Psoas muscle (tissue), 8 donors: ENCODE data around the gene HOXC5. TPM values are rescaled to one million over a fixed set of nuclear protein-coding genes. Genes with fewer than 3 reads are reported as not detected.
A peak's percentile ranks its signal among the peaks of the same experiment; 100 is the strongest.

Experiments
- ATAC-seq, 4 donors: fragments of 200-7000 bp; cut with Tn5 transposase; one replicate each; pipeline ENCODE4 v1.9.1; 2020; ENCODE audit warnings: moderate library complexity in 3 of 4, mild to moderate bottlenecking in 2 of 4
- DNase-seq, 2 donors: peaks; one replicate each; pipeline ENCODE4 v3.0.0-alpha.2; 2020
- H3K27ac ChIP-seq: fragments of 200-600 bp; one replicate; pipeline ENCODE4 v1.8.0; 2022
- H3K27me3 ChIP-seq, 3 donors: fragments of 200-600 bp in 1 of 3; one replicate each; pipeline versions ENCODE4 v1.6.1 to v1.8.0; 2013 to 2022; ENCODE audit warnings: low read length in 2 of 3, mild to moderate bottlenecking in 2 of 3, moderate library complexity in 1 of 3; ENCODE audit not compliant: insufficient read depth in 3 of 3
- H3K36me3 ChIP-seq, 2 donors: fragments of 200-600 bp in 1 of 2; one replicate each; pipeline versions ENCODE4 v1.6.1 to v1.8.0; 2013 to 2022; ENCODE audit warnings: low read depth in 1 of 2, mild to moderate bottlenecking in 1 of 2, moderate library complexity in 1 of 2; ENCODE audit not compliant: insufficient read depth in 1 of 2
- H3K4me1 ChIP-seq: fragments of 200-600 bp; one replicate; pipeline ENCODE4 v1.8.0; 2022
- H3K4me3 ChIP-seq: fragments of 200-600 bp; one replicate; pipeline ENCODE4 v1.8.0; 2022; ENCODE audit warnings: mild to moderate bottlenecking
- H3K9me3 ChIP-seq: fragments of 200-600 bp; one replicate; pipeline ENCODE4 v1.8.0; 2022
- WGBS, 3 donors: extraction: QIAGEN DNeasy Blood & Tissue Kit; methylation state at CpG; one replicate each; pipeline versions ENCODE4 v1.1.6 to v1.1.7; 2013; 5-methylcytosine and 5-hydroxymethylcytosine counted together
- intact Hi-C, 2 donors: fragments of 100-400 bp; cut with DNase I; formaldehyde crosslinking; loops; one replicate each; pipeline versions ENCODE4 v1.11.0 to v1.14.2; 2022
- long read RNA-seq, 2 donors: library from polyadenylated mRNA; unstranded; transcript quantifications; one replicate each; pipeline ENCODE4 v2.0.0, GENCODE V29; 2021
- polyA plus RNA-seq, 3 donors: library from polyadenylated mRNA; stranded (reverse); fragments of 200-250 nt; gene quantifications; one replicate each; pipeline ENCODE4 v1.2.3, GENCODE V29; 2013
- total RNA-seq, 4 donors: library from RNA; stranded (reverse); fragmentation: NEBNext Ultra II Directional in 2 of 4; extraction: Animal tissue kit (Norgen Biotek cat#: 25700) in 2 of 4; gene quantifications; one replicate each; pipeline versions ENCODE4 v1.2.1 to v1.2.4, GENCODE V29; 2021 to 2023
- TF ChIP-seq, protein P1 (sequence below): fragments of 200-600 bp; IDR thresholded peaks from one replicate; pipeline ENCODE4 v1.8.0; 2022; ENCODE audit warnings: antibody characterized with exemption
- donor health status: healthy with polysubstance abuse.
- donor health status: DM: no; HTN: no; CAD: no; lungs with moderate emphysema.
- donor health status: Bipolar disorder and iron deficiency.
- donor health status: healthy.
- donor health status: DM: yes; HTN: yes; CAD: no.
- donor health status: DM: no; HTN: no; CAD: no.
- donor health status: DM: no; HTN: no; CAD: no.
- donor health status: DM: yes; HTN: yes; CAD: no.

Gene HOXC5
- total RNA-seq (1 to 10 TPM in 2 of 4 donors, under 1 TPM in 2; 0.25 to 3.3 (median 1.1) TPM), polyA plus RNA-seq (under 1 TPM; 0.03 to 0.58 (median 0.04) TPM)
- long read RNA-seq, donor 1: 0 reads
- long read RNA-seq, donor 2: 0 reads

DNA sequence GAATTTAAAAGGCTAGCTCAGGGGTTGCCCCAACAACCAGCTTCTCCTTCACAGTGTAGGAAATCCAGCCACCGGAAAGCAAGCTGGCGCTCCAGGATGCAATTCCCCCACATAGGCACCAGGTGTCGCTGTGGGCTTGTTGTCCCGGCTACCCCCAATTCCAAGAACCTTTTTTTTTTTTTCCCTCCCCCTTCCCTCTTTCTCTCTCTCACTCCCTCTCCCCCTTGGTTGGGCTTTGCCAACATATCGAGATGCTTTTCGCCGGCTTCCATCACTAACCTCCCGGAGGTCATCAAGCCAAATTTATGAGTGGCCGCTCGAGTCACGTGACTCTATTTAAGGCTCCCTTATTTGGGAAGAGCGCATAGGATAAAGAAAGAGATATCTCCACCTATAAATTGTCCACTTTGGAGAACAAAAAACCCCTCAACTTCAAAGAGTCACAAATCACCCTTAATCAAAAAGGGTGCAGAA lies at the start of gene HOXC5:
HOXC5 (plus strand) TSS at position 424 of the 474 bp plus-strand sequence. CDS start 73 bp downstream, outside the sequence.
- no peaks in the 10 kb centered on the region for H3K9me3 ChIP-seq
- peaks cover 13% of the 10 kb centered on the region for H3K4me1 ChIP-seq
- TF ChIP-seq, protein P1, sequence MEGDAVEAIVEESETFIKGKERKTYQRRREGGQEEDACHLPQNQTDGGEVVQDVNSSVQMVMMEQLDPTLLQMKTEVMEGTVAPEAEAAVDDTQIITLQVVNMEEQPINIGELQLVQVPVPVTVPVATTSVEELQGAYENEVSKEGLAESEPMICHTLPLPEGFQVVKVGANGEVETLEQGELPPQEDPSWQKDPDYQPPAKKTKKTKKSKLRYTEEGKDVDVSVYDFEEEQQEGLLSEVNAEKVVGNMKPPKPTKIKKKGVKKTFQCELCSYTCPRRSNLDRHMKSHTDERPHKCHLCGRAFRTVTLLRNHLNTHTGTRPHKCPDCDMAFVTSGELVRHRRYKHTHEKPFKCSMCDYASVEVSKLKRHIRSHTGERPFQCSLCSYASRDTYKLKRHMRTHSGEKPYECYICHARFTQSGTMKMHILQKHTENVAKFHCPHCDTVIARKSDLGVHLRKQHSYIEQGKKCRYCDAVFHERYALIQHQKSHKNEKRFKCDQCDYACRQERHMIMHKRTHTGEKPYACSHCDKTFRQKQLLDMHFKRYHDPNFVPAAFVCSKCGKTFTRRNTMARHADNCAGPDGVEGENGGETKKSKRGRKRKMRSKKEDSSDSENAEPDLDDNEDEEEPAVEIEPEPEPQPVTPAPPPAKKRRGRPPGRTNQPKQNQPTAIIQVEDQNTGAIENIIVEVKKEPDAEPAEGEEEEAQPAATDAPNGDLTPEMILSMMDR: peak; percentile 92
- peaks cover 0 to 4% (median 0%) of the 10 kb centered on the region in 3 donors for H3K27me3 ChIP-seq
- peak within 1 kb of the TSS; percentile 24 for H3K27ac ChIP-seq
- ATAC-seq: peak; percentile 51 to 66 (median 59)
- 5 to 8% (median 6%) methylated on average over 12 of the region's 12 CpGs for WGBS, 3 donors
- peak; percentile 76 to 82 for DNase-seq
- H3K36me3 ChIP-seq: no peaks in the 10 kb centered on the region
- intact Hi-C loops: loop anchor here (1.0 to 10.0 kb wide), 3 partner anchors 102 to 170 kb away; no protein-coding TSS in a partner anchor
- H3K4me3 ChIP-seq: peak within 1 kb of the TSS; percentile 62

DNA sequence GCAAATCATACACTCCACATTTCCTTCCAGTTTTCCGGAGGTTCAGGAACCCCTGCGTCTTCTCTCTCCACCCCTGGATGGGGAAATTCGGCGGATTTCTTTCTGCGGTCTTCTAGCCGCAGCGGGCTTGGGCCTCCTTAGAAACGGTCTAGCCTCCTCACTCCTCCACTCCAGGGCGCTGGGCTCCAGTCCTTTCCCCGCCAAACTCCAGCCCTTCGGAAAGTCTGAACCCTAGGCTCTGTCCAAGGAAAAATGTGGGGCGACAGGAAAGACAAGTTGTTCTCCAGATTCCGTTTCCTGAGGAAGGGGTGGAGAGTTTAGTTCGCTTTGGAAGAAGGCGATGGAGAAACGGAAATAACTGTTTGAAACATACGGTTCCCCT lies 49.3 kb upstream of the HOXC5 start:
- ATAC-seq (peak in 1 of 4 donors; percentile 5), DNase-seq (peak in 1 of 2 donors; percentile 56)
- TF ChIP-seq, protein P1: no peak
- intact Hi-C loops: loop anchor here (1.0 to 10.0 kb wide), 3 partner anchors 13 to 391 kb away; no protein-coding TSS in a partner anchor
- peaks cover 9% of the 10 kb centered on the region for H3K4me1 ChIP-seq
- H3K27ac ChIP-seq: peak overlapping the region; percentile 95
- no peaks in the 10 kb centered on the region for H3K9me3 ChIP-seq
- H3K36me3 ChIP-seq: no peaks in the 10 kb centered on the region
- H3K27me3 ChIP-seq: peaks cover 0 to 6% (median 3%) of the 10 kb centered on the region in 3 donors
- peak overlapping the region; percentile 79 for H3K4me3 ChIP-seq
- WGBS, 3 donors: 9 to 10% (median 9%) methylated on average over 17 of the region's 17 CpGs

DNA sequence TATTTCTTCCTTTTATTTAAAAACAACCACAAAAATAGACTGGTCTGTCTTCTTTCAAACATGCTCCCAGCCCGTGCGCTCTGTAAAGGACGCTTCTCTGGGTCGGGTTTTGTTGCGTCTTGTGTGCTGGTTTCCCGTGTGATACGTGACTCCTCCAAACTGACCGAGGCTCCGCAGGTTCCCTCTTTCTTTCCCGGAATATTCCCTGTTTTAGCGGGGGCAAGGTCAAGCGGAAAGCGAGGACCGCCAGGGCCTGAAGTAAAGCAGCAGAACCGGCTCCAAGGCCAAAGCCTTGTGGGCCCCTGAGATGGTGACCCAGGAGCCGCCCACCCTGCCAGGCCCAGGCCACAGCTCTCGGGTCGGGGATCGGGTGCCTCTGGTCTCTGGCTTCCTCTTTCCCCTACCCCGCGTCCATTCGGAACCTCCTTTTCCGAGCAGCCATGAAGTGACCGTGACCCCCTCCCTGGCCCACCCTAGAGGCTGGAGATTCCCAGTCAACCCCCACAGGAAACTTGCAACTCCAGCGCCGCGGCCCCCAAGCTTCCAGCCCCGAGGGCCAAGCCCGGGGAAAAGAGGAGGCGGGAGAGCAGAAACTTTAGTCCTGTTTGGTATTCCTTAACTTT lies 48.8 kb upstream of the HOXC5 start:
- peak overlapping the region; percentile 79 for H3K4me3 ChIP-seq
- peaks cover 0 to 3% (median 2%) of the 10 kb centered on the region in 3 donors for H3K27me3 ChIP-seq
- no peaks in the 10 kb centered on the region for H3K9me3 ChIP-seq
- 4 to 7% (median 5%) methylated on average over 29 to 30 of the region's 30 CpGs for WGBS, 3 donors
- intact Hi-C loops: loop anchor here (1.0 to 10.0 kb wide), 4 partner anchors 13 to 391 kb away; no protein-coding TSS in a partner anchor
- DNase-seq: peak in 1 of 2 donors; percentile 69
- H3K4me1 ChIP-seq: peaks cover 14% of the 10 kb centered on the region
- TF ChIP-seq, protein P1: no peak
- ATAC-seq: peak in 1 of 4 donors; percentile 20
- peak overlapping the region; percentile 95 for H3K27ac ChIP-seq
- no peaks in the 10 kb centered on the region for H3K36me3 ChIP-seq

DNA sequence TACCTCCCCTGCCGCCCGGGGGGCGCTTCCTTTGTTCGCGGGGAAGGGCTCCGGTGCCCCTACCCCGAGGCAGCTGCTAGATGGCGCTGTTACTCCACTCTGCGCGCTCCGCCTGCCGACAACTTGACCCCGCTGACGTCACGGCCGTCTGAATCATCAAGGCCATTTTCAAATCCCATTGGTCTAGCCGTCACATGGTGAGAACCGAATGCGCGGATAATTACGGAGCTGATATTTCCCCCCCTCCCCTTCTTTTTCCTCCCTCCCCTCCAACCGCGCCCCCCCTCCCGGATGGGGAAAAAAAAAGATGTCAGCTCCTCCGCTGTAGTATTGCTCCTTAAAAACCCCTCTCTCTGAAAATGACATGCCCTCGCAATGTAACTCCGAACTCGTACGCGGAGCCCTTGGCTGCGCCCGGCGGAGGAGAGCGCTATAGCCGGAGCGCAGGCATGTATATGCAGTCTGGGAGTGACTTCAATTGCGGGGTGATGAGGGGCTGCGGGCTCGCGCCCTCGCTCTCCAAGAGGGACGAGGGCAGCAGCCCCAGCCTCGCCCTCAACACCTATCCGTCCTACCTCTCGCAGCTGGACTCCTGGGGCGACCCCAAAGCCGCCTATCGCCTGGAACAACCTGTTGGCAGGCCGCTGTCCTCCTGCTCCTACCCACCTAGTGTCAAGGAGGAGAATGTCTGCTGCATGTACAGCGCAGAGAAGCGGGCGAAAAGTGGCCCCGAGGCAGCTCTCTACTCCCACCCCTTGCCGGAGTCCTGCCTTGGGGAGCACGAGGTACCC lies 47.8 kb upstream of the HOXC5 start, which contains the start of gene HOXC10:
HOXC10 (plus strand) TSS at position 246 of the 791 bp plus-strand sequence; CDS start at position 360, 114 bp downstream.
- no peaks in the 10 kb centered on the region for H3K9me3 ChIP-seq
- H3K27me3 ChIP-seq: peaks cover 0 to 3% (median 0%) of the 10 kb centered on the region in 3 donors
- 1% methylated on average over 51 to 55 of the region's 55 CpGs for WGBS, 3 donors
- DNase-seq (peak; percentile 94 to 98), ATAC-seq (peak; percentile 71 to 94 (median 82))
- intact Hi-C loops: loop anchor here (2.0 to 10.0 kb wide), 3 partner anchors 230 to 390 kb away; no protein-coding TSS in a partner anchor
- H3K27ac ChIP-seq: peak within 1 kb of the TSS; percentile 95
- H3K4me1 ChIP-seq: peaks cover 19% of the 10 kb centered on the region
- TF ChIP-seq, protein P1: peak; percentile 71
- no peaks in the 10 kb centered on the region for H3K36me3 ChIP-seq
- H3K4me3 ChIP-seq: peak within 1 kb of the TSS; percentile 79
